RPMI7951 (cell line): ENCODE data around the gene DYNLT5. TPM values are rescaled to one million over a fixed set of nuclear protein-coding genes. Genes with fewer than 3 reads are reported as not detected.
A peak's percentile ranks its signal among the peaks of the same experiment; 100 is the strongest.
"Not testable (repeated sequence)": the region's sequence is repeated elsewhere in the genome, so short reads cannot be mapped to it uniquely, and the experiment has no call there.

Experiments used
- DNase-seq: peaks from one replicate; pipeline ENCODE4 v3.0.0-alpha.2; 2012; ENCODE audit warnings: low read depth
- total RNA-seq: library from RNA; depleted of rRNA; stranded (reverse); fragments of >200 nt; shearing (Covaris generic); gene quantifications from 2 replicates; pipeline ENCODE4 v1.2.3, GENCODE V29; 2014; rRNA removed

Gene DYNLT5
- total RNA-seq, 1 experiment from 2014 or later = not detected

DNA sequence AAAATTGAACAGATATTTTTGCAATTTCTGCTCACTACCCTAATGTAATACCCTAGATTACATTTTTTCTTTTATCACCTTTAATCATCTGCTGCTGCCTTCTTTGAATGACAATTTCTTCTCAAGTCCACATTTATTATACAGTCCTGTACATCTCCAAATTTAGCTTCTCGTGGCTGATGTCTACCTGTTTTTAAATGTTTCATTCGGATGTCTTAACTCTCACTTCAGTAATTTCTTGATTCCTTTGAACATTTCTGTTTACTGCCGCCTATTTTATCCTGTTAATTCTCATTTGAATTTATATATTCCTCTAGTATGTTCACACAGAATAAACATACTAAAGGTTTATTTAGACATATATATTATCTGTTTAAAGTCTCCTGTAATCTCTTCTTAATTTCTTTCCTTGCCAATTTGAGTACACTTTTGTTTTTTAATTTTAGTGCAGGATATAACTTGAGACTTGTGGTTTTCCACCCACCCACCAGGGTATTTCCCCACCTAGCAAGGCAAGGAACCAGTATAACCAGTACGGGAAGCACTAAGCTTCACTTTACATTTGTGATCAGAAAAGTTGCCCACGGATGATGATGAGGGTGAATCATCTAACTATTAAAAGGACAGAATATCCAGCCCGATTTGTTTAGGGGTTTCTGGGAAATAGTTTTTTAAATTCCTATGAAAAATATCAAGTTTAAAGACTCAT lies 36.1 kb downstream of the DYNLT5 start:
- no peak for DNase-seq

DNA sequence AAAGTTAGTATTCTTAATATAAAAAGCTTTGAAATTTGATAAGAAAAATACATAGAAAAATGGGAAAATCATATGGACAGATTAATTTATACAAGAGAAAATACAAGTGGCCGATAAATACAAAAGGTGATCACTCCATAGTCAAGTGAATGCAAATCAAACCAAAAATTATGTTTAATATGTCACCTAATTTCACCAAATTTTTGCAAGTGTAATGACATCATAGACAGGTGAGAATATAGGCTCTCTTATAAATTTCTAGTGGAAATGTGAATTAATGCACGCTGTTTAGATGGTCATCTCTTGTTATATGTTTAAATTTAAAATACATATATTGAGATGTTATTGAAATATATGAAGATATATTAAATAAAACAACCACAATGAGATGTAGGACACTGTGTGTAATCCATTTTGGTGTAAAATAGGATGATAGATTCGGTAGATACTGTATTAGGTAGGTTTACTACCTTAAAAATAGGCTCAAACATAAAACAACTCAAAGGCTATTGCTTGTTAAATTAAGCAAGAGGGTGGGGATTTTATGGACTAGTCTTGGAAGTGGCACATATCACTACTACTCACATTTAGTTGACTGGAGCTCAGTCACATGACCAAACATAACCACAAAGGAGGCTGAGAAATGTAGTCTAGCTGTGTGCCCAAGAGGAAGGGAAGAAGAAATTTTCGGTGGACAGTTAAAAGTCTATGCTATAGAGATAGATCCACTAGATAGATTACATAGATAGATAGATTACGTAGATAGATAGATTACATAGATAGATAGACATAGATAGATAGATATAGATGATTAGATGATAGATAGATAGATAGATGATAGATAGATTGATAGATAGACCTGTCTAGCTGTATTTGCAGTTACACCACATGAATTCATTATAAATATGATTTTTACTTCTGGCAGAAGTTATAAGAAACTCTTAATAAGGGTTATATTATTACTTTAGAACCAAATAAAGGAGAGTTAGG lies 39.7 kb downstream of the DYNLT5 start:
- no peak for DNase-seq

DNA sequence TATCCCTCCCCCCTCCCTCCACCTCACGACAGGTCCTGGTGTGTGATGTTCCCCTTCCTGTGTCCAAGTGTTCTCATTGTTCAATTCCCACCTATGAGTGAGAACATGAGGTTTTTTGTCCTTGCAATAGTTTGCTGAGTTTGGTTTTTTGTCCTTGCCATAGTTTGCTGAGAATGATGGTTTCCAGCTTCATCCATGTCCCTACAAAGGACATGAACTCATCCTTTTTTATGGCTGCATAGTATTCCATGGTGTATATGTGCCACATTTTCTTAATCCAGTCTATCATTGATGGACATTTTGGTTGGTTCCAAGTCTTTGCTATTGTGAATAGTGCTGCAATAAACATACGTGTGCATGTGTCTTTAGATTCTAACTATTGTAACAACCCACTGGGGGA lies 43.6 kb downstream of the DYNLT5 start:
- not testable (repeated sequence) for DNase-seq

DNA sequence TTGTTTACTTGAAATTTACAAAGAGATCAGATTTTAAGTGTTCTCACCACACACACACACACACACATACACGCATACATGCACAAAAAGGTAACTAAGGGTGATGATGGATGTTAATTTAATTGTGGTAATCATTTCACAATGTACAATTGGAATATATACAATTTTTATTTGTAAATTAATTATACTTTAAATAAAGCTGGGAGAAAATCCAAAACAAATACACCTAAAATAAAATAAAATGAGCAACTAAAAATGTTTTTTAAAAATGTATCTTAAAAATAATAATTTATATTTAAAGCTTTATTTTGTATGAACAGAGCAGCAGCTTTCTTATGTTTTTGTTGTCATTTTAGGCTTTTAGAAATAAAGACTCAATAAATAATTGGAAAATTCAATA lies 57.0 kb downstream of the DYNLT5 start:
- DNase-seq = no peak

DNA sequence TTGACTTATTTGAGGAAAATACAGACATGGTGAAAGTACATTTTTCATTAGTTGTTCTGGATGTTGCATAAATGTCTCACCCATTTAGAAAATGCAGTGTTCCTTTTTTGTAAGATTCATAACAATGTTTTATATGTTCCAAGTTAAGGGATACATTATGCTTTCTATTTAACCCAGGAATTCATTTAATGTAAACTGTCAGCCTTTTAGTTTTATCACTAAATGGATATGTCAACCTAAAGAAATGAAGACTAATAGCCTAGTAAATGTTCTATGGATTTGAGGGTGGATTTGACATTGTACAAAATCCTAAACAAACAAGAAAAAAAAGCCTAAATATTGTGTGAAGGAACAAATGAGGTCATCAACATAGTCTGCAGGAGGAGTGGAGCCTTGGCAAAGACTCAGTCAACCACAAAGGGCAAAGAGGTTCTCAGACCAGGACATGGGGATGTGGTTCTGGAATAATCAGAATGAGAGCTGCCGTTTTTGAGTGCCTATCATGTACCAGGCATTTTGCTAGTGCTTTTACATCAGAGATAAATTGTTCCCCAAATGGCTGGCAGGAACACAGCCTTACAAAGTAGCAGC lies 57.6 kb downstream of the DYNLT5 start:
- peak; percentile 38 for DNase-seq

DNA sequence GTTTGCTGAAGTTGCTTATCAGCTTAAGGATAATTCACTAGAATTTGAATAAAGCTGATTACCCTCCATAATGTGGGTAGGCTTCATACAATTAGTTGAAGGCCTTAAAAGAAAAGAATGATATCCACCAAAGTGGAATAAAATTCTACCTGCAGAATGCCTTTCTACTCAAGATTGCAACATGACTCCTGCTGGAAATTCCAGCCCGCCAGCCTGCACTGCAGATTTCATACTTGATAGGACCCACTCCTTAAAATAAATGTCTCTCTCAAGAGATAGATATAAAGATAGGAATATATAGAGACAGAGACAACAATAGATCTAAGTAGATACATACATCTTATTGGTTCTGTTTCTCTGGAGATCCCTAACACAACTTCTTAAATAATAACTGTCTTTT lies 72.5 kb downstream of the DYNLT5 start:
- no peak for DNase-seq

Other genes with a start within 250 kb of the DYNLT5 start
- under 0.01 TPM in 1 of 2 replicates, not detected in the other for gene SGIP1, start 218.3 kb upstream of the DYNLT5 start, total RNA-seq
- gene INSL5, start 48.8 kb downstream of the DYNLT5 start, total RNA-seq = not detected in 2 replicates
- 4.7 and 6.6 TPM in 2 replicates for gene DNAI4, start 172.4 kb downstream of the DYNLT5 start, total RNA-seq
- 31.7 and 41.2 TPM in 2 replicates for gene MIER1, start 172.5 kb downstream of the DYNLT5 start, total RNA-seq